AG08395 (cell line): ENCODE measurements around the gene NME7.
"Not testable (repeated sequence)": the region's sequence is repeated elsewhere in the genome, so short reads cannot be mapped to it uniquely, and the experiment has no call there.

Source experiments
- DNase-seq: peaks from one replicate; pipeline ENCODE4 v3.0.0; 2012; ENCODE audit warnings: mixed read lengths, low spot score

NME7 gene

DNA sequence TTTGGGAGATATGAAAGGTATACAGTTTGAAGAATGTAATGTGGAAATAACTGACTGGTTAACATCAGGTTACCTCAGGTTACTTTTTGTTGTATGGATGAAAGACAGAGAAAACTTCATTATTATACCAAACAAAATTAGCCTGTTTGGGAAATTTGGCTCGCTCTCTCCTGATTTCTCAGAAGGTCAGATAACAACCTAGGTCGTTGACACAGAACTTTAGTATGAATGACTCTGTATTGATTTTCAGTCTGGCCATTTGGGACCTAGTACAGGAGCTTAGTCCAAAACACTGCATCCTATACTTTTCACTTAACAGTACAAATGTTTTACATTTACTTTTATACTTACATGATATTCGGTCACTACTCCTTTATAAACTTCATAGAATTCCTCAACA is 132.8 kb downstream of the NME7 start:
- no peak for DNase-seq

DNA sequence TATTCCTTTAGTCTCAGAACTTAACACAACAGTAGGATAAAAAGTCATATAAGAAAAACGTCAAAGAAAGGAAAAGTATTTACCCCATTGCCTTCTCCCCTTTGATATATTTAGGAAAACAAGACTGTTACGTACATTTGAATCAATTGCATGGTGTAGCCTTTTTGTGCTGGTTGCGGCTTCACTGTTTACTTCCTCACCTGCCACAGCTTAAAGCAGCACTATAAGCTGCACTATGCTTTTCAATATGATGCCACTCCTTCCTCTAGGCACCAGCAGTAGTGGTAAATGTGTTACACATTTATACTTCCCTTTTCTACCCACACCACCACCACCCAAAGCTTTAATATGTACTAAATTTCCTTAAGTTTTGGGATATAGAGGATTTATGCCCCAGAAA is 150.0 kb downstream of the NME7 start:
- DNase-seq = no peak

DNA sequence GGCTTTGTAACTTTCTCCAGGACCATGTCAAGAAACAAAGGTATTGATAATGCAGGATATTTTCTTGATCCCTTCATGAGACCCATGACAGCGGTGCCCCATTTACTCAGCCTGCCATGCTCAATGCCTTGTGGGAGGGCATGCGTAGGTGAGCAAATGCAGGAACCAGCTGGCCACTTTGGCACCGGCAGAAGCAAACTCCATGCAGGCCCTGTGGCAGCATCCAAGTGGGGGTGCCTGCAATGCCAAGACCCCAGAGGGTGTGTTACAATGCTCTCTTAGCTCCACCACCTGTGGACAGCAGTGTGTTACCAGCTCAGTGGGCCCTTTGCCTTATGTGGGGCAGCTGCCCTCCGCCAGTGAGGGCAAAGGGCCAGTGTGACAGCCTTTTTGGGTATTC is 153.0 kb downstream of the NME7 start:
- DNase-seq = no peak

DNA sequence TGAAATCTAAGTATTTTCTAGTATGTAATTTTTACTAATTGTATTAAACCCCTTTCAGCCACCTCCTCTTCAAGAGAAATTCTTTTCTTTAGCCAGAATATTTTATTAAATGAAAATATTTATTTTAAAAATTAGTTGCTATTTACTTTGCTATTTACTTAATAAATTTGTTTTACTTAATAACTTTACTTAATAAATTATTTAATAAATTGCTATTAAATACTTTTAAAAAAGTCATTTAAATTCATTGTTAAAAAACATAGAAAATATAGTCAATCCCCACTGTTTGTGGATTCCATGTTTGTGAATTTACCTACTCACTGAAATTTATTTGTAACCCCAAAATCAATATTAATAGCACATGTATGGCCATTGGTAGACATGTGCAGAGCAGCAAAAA is 155.5 kb downstream of the NME7 start:
- no peak for DNase-seq

DNA sequence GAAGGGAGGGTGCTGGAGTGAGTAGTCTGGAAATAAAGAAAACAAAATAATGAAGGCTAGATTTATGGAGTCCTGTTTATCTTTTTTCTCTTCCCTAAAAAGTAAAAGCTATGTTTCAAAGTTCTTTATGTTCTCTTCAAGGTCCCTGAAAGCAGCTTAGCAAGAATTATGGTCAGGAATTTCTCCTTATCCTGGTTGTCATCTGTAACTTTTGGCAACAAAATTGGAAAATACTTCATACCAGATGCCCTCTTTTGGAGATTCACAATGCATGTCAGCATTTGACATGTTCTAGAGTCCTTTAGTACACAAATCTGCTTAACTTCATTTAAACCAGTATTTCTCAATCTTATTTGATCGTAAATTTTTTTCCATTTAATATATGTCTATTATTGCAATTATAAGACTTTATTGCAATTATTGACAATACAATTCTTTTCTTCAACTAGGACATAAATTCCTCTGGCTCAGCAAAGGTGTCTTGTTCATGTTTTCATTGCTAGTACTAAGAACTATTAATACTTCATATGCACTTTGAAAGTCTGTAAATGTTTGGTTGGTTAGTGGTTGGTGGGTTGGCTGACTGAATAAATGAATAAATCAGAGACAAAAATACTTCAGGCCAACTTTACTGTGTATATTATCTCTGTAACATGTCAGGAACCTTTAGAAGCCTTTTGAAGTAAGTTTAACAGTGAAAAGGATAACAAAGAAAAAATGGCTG is 159.6 kb downstream of the NME7 start:
- DNase-seq = peak; percentile 10

DNA sequence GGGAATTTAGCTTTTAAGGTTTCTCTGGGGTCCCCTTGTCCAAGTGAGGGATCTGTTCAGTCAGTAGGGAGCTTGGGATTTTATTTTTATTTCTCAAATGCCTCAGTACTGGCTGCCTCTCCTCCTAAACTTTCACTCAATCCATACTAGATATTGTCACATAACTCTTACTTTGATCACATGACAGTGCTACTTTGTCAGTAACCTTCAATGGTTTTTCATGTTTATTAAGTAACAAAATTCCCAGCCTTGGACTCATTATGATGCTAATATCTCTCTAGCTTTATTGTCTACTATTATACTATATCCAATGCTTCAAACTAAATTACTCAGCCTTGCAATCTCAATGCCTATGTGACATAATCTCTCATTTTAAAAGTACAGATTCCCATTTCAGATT is 163.4 kb downstream of the NME7 start:
- no peak for DNase-seq

DNA sequence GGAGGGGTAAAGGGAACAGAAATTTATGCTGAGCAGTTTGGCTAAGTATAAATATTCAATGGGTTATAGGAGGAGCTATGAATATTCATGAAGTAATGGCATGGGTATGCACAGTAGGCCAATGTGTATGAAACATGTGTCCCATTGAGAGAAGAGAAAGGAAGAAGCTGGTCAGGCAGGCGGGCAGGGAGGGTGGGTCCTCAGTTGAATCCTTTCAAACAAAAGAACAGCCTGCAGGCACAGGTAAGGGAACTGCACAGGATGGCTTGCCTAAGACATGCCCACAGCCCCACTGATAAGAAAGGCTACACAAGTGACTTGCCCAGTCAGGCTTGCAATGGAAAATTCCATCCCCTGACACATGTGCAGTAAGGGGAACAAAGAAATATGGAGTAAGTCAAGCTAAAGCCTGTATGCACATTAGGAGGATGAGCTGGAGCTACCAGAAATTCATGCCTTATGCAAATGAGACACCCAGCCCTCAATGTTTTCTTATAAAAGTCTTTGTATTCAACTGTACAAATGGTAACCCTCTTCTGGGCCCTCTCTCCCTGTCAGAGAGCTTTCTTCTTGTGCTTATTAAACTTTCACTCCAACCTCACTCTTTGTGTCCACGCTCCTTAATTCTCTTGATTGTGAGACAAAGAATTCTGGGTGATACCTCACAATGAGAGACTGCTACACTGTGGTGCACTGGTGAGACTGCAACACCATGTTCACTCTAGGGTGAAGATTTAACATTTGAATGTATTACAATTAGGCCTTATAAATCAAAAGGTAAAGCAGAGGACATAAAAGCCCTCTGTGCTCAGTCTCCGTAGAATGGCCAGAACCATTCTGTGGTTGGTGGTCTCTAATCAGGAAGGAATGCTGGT is 164.6 kb downstream of the NME7 start:
- DNase-seq = no peak

DNA sequence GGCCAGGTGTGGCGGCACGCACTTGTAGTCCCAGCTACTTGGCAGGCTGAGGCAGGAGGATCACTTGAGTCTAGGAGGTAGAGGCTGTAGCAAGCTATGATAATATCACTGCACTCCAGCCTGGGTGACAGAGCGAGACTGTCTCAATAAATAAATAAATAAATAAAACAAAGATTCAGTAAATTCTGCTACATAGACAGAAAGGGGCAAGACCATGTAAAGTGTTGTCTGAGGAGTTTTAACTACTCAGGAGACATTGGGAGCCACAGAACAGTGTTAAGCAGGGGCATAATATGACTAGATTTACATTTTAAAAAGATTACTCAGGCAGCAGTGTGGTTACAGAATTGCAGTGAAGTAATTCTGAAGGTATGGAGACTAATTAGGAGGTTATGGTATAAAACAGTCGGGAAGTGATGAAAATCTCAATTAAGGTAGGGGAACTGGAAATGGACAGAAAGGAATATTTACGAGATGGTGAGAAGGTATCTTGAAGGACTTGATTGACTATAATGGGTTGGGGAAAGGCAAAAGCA is 166.4 kb downstream of the NME7 start:
- peak; percentile 68 for DNase-seq

DNA sequence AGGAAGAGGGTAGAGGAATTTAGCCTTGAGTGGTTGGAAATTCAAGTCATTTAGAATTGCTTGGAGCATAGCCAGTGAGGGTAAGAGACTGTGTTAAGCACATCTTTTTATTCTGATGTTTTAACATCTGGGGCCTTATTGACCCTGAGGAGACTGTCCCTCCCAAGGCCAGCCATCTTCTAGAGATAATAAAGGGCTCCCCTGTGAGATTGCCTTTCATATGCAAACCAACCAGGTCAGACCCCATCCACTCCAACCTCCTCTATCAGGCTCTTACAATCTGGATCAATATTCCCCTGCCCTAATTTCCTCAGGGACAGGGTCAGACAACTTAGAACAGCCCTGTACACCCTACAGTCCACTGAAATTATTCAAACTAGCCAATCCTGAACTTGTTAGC is 167.3 kb downstream of the NME7 start:
- no peak for DNase-seq

DNA sequence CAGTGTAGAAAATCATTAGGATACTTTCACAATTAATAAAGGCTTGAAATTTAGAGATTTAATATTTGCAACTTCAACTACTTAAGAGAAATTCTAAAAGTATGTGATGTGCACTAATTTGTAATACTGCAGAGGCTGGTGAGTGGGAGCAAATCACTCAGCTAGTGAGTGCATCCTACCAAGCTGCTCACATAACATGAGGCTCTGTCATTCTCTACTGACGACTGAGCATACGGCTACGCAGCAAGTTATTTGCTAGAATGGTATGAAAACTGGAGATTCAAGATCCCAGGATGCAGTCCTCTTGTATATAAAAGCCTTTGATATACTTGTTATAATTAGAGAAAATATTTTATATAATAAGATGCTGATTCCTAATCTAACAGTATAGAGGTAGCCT is 171.0 kb downstream of the NME7 start:
- no peak for DNase-seq

DNA sequence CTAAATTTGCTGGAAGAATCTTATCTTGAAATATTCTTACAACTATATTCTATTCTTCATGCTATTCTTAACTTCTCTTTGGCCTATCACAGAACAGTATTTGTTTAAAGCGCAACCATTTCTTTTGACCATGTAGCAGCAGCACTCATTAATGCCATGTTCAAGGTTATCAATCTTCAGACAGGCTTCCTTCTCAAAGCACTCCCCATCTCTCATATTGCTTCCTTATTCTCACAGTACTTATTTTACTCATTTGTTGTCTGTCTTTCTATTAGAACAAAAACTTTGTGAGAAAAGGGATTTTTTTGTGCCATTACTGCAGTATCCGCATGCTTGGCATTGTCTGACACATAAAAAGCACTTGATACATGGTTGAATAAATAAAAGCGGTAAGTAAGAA is 171.4 kb downstream of the NME7 start:
- no peak for DNase-seq

DNA sequence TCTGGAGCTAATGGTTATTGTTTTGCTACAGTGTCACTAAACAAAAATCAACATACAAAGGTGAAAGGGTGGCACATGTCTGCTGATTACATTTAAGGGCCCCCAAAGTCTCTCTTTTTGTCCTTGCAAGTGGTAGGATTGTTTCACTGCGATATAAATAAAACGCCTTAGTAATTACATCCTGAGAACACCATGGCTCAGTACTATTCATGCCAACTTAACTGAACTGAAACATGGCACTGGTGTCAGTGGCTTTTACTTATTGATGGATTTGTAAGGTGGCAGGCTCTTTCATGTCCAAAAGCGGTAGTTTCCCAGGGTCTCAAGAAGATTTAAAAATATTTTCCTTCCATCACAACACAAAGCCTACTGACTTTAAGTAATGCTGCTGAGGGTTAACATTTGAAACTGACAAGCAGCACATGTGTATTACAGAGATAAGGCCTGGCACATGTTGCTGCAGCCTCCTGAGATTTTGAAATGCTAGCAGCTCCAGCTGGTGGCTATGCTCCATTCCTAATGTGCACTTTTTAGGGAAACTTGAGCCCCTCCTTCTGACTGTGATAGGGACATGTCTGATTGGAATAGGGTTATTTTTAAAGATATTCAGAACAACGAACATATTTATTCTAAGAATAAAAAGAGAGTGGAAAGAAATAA is 174.3 kb downstream of the NME7 start:
- no peak for DNase-seq

DNA sequence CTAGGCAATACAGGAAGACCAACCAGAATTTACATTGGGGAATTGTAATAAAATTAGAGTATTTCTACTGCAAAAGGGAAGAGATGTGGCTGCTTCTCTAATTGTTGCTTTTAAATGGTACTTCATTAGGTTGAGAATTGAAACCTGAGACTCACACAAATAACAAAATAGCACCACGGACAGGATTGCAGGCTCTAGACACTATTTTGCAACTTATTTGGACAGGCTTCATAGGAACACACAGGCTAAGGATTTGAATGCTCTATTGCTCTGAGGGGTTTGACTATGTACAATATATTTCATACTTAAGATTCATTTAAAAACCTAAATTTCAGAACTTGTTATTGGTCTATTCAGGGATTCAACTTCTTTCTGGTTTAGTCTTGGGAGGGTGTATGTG is 181.5 kb downstream of the NME7 start:
- no peak for DNase-seq

DNA sequence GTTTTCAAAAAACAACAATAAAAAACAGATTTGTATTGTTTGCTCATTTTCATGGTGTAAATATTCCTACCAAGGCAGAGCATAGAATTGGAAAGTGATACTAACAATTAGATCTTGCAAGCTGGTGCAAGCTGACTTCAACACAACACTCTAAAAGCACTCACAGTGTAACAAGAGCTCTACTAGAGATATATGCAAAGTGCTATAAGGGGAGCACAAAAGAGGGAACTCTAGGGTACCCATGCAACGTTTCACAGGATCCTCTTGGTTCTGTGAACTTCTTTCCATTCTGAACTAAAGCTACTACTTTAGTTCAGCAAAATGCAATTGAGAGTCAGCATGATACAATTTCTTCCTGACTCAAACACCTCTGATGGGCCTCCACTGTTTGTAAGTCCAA is 182.8 kb downstream of the NME7 start:
- DNase-seq = no peak

DNA sequence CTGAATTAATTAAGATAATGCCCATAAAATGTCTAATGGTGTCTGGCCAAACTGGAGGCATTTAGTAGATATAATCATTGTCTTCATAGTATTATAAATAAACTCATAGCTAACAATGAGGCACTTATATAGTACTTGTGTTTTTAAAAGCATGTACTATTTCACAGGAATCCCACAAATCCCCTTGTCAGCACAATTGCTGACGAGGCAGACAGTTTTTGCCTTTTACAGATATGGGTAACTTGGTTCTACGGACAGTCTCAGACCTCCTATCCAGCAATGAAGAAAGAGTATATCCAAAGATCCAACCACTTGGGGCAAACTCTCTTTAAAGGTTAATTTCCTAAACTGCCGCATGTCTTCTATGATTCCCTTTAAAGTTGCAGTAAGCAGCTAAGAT is 187.4 kb downstream of the NME7 start:
- DNase-seq = no peak

DNA sequence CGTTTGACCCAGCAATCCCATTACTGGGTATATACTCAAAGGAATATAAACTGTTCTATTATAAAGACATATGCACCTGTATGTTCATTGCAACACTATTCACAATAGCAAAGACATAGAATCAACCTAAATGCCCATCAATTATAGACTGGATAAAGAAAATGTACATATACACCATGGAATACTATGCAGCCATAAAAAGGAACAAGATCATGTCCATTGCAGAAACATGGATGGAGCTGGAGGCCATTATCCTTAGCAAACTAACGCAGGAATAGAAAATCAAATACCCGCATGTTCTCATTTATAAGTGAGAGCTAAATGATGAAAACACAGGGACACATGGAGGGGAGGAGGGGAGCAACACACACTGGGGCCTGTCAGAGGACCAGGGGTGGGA is 188.2 kb downstream of the NME7 start:
- not testable (repeated sequence) for DNase-seq

DNA sequence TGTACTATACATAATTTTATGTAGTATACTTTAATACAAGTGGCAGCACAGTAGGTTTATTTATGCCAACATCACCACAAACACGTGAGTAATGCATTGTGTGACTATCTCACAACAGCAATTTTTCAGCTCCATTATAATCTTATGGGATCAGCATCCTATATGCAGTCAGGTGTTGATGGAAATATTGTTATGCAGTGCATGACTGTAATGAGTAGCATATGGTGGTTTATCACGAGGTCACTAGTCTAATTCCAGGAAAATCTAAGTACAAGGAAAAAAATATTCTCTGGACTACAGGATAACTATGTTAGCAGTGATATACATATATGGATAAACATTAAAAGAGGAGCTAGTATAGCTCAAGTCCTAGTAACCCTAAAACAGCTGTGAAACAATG is 192.1 kb downstream of the NME7 start:
- DNase-seq = no peak

DNA sequence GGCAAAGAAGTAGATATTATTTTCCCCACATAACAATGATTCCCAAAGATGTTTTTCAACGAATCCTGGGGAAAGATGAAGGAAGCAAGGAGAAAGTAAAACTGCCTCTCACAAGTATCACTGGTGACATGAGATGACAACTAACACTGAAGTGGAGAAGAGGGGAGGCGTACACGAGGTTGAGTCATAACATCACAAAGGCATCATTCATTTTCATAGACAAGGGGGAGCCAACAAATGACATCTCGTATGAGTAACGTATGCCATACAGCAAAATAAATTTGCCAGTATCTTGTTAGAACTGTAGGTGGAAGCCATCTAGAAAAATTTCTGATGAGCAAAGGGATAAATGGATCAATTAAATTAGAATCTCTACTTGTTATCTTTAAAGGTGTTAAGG is 204.5 kb downstream of the NME7 start:
- DNase-seq = no peak

DNA sequence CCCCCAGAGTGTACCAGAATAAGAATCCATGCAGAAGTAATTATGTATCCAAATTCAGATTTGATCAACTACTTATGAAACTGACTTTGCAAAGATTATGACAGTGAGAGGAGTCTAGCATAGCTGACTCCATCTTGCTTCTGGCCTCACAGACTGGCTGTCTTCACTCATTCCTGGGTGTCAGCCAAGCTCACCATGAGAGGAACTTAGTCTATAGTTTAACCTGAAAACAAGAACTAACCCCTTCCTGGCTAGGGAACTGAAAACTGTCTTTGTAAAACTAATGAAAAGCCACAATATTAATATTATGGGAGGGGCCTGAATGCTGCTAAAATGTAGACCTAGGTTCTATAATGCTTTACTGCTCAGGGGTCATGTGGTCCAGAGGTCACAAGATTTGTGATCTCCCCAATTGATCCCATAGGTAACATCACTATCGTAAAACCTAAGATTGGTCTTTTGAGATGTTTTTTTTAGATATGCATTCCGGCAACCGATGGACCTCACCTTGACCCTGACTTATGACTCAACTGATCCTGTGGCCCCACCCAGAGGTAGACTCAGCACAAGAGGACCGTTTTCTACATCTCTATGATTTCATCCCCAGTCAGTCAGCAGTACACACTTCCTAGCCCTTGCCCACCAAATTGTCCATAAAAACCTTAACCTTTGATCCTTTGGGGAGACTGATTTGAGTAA is 206.0 kb downstream of the NME7 start:
- DNase-seq = no peak

DNA sequence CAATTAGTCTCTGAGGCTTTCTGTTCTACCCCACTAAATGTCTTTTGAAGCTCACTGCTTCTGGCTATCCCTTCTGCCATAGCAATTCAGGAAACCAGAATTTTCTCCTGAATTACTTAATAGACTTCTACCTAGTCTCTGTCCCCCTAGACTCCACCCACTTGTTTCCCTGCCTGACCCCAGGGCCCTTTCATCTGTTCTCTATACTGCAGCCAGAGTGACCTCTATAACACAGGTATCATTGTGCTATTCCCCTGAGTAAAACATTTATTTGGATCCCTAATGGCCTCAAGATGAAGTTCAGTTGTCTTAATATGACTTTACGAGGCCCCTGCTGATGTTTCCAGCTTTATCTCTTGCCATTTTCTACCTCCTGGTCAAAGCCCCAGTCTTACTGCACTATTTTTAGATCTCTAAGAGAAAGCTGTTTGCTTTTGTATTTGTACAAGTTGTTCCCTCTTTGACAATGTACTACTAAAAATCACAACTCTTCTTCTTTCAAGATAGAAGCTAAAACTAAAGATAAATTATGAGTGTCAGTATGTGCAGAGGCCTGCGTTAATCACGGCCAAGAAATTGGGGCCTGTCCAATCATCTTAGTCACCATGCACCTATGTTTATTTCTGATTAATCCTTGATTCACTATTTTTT is 206.6 kb downstream of the NME7 start:
- DNase-seq = no peak

DNA sequence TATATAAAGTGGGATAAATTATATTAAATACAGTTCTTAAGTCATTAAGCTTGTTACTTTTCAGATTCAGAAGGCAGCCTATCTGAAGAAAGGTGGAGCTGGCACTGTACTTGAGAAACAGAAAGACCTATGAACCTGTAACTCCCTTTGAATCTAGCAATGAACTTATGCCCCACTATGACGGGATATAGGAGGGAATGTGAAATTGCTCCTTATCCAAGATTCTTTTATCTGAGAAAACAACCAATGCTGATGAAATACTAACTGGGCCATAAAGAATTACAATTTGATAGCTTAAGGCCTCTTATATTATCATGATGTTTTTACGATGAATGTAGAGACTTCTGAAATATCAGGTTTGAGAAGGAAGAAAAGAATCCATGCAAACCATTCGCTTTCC is 211.0 kb downstream of the NME7 start:
- no peak for DNase-seq

DNA sequence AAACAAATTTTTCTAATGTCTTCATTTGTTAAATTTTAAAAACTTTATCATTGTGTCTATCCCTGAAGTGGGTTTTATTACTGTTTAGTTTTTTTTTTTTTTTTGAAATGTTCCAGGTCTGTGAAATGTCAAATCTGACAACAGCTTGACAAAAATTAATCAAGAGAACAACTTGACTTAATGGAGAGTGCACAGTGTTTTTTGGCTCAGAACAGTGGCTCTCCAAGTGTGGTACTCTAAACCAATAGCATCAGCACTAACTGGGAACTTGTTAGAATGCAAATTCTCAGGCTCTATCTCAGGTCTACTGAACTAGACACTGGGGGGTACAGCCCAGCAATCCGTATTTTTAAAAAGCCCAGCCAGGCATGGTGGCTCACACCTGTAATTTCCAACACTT is 211.9 kb downstream of the NME7 start:
- no peak for DNase-seq
